OCI-LY3 (cell line): ENCODE data around the gene TGFB3.

Experiments
- H2AFZ ChIP-seq: fragments of 200-600, 300-600 bp; shearing (Covaris generic); 2 replicates; pipeline ENCODE4 v1.6.0; 2014; ENCODE audit warnings: antibody characterized with exemption, low read depth, low read length
- H3K27ac ChIP-seq: fragments of 200-600, 300-600 bp; sonication (generic); 2 replicates; pipeline ENCODE4 v1.5.1; 2014; ENCODE audit warnings: mild to moderate bottlenecking, low read length, moderate library complexity, mixed read lengths
- H3K27me3 ChIP-seq: fragments of 200-600, 300-600 bp; sonication (generic); 2 replicates; pipeline ENCODE4 v1.6.1; 2014; ENCODE audit warnings: low read depth, low read length, mixed read lengths
- H3K36me3 ChIP-seq: fragments of 200-600, 300-600 bp; sonication (generic); replicated peaks from 2 replicates; pipeline ENCODE3; 2014; ENCODE audit warnings: low read depth, low read length, mixed read lengths
- H3K4me1 ChIP-seq: fragments of 300-600, 200-600 bp; sonication (generic); 2 replicates; pipeline ENCODE4 v1.6.1; 2014; ENCODE audit warnings: low read length, mixed read lengths
- H3K4me2 ChIP-seq: fragments of 200-600, 300-600 bp; sonication (generic); 2 replicates; pipeline ENCODE4 v1.6.1; 2014; ENCODE audit warnings: low read length, mixed read lengths
- H3K4me3 ChIP-seq: fragments of 300-600, 200-600 bp; sonication (generic); 2 replicates; pipeline ENCODE4 v1.5.1; 2014; ENCODE audit warnings: antibody characterized with exemption, mild to moderate bottlenecking, low read length, moderate library complexity
- H3K79me2 ChIP-seq: fragments of 300-600, 200-600 bp; shearing (Covaris generic); 2 replicates; pipeline ENCODE4 v1.6.1; 2014; ENCODE audit warnings: mild to moderate bottlenecking, low read length, mixed read lengths
- H3K9ac ChIP-seq: fragments of 300-600, 200-600 bp; shearing (Covaris generic); 2 replicates; pipeline ENCODE4 v1.6.0; 2014; ENCODE audit warnings: mild to moderate bottlenecking, low read length, moderate library complexity
- H3K9me3 ChIP-seq: fragments of 200-600, 300-600 bp; shearing (Covaris generic); 2 replicates; pipeline ENCODE4 v1.6.1; 2014; ENCODE audit warnings: low read length, mixed read lengths; ENCODE audit not compliant: insufficient read depth
- H4K20me1 ChIP-seq: fragments of 200-600, 300-600 bp; sonication (generic); 2 replicates; pipeline ENCODE4 v1.6.1; 2016; ENCODE audit warnings: low read length, mixed read lengths; ENCODE audit not compliant: insufficient read depth
- EZH2phosphoT487 ChIP-seq: fragments of 200-600 bp; shearing (Covaris generic); IDR thresholded peaks from 2 replicates; pipeline ENCODE4 v1.6.1; 2018; ENCODE audit warnings: antibody characterized with exemption, mixed run types, low read depth
- TF ChIP-seq, protein P1 (sequence below): fragments of 200-600, 300-600 bp; sonication (generic); IDR thresholded peaks from 2 replicates; pipeline ENCODE4 v1.5.1; 2014; ENCODE audit warnings: antibody characterized with exemption, low read length, low read depth

TGFB3 gene

DNA sequence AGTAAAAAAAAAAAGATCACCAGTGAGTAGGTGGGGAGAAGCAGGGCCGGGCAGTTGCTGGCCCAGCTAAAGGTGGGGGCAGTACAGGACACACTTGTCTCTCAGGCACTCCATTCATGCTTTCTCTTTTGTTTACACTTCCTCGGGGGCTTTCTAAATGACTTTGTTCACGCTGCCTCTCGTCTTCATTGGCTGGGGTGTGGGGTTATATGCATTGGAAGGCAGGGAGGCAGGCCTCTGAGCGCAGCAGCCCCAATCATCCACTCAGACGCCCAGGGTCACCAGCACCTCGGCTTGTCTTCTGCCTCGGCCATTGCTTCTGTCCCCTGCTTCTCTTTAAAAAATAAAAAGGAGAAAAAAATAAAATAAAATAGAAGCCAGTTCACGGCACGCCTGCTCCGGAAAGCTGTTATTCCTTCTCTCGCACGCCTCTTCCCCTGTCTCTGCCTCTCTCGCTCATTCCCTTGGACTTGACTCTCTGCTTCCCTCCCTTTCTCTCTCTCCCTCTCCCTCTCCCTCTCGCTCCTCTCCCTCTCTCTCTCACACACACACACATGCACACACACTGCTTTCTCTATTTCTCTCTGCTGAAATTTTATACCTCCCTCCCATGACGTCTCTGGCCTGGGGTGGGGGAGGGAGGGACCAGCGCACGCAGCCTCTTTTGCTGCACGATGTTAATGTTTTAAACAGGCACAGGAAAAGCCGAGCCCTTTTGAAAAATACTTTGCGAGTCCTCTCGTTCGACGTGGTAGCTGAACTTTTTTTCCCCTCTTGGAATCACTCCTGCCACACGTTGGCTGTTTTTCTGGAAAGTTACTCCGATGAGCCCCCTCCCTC lies at the start of gene TGFB3:
TGFB3 (minus strand) TSS at position 570 of the 840 bp plus-strand sequence. CDS start 1,102 bp downstream, outside the sequence.
- no peaks in the 10 kb centered on the region for H4K20me1 ChIP-seq
- H2AFZ ChIP-seq: peak within 1 kb of the TSS; percentile 90
- peaks cover 17% of the 10 kb centered on the region; the same call in 1 of the 2 replicates for H3K4me1 ChIP-seq
- no peaks in the 10 kb centered on the region for H3K36me3 ChIP-seq
- peak within 1 kb of the TSS; percentile 76 for H3K9ac ChIP-seq
- H3K4me2 ChIP-seq: peak within 1 kb of the TSS; percentile 96
- TF ChIP-seq, protein P1, sequence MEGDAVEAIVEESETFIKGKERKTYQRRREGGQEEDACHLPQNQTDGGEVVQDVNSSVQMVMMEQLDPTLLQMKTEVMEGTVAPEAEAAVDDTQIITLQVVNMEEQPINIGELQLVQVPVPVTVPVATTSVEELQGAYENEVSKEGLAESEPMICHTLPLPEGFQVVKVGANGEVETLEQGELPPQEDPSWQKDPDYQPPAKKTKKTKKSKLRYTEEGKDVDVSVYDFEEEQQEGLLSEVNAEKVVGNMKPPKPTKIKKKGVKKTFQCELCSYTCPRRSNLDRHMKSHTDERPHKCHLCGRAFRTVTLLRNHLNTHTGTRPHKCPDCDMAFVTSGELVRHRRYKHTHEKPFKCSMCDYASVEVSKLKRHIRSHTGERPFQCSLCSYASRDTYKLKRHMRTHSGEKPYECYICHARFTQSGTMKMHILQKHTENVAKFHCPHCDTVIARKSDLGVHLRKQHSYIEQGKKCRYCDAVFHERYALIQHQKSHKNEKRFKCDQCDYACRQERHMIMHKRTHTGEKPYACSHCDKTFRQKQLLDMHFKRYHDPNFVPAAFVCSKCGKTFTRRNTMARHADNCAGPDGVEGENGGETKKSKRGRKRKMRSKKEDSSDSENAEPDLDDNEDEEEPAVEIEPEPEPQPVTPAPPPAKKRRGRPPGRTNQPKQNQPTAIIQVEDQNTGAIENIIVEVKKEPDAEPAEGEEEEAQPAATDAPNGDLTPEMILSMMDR: no peak
- TF ChIP-seq EZH2phosphoT487: no peak
- no peaks in the 10 kb centered on the region for H3K79me2 ChIP-seq
- no peak within 1 kb of the TSS for H3K27ac ChIP-seq
- H3K4me3 ChIP-seq: peak within 1 kb of the TSS; percentile 90
- no peaks in the 10 kb centered on the region for H3K9me3 ChIP-seq
- no peaks in the 10 kb centered on the region for H3K27me3 ChIP-seq

DNA sequence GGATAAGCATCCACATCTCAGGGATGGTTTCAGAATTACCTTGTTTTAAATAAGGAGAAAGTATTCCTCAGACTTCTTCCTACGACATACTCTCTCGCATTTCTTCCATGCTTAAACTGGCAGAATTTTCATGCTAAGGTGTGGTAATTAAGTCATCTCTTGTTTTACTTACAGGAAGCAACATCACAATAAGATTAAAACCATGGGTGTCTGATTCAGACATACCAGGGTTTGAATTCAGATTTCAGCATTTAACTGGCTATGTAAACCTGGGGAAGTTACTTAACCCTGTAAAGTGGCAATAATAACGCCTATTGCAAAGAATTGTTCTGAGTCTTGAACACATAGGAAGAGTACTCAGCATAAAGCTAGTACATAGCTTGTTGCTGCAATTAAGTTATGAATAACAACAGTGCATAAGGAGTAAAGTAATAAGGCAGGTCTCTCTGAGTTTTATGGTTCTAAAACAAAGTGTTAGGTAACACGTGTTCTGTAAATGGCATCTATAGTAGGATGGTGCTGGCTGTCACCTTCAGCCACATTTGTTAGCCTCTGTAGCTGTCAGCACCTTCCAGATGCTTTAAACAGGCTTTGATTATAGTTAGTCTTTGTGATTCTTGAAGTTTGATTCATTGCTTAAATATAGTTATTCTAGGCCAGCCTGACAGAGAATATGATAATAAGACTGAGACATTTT lies 42.6 kb upstream of the TGFB3 start:
- Histone ChIP-seq H3K9me3 (peaks cover 4% of the 10 kb centered on the region; the same call in 1 of the 2 replicates), H3K4me1 (peaks cover 12% of the 10 kb centered on the region), H3K9ac (no peak overlapping the region), H2AFZ (no peak overlapping the region), H3K4me2 (peak overlapping the region; percentile 15; the same call in 1 of the 2 replicates), H3K27ac (no peak overlapping the region), H3K27me3 (no peaks in the 10 kb centered on the region), H3K79me2 (no peaks in the 10 kb centered on the region), H3K36me3 (peaks cover 22% of the 10 kb centered on the region), H4K20me1 (no peaks in the 10 kb centered on the region), H3K4me3 (no peak overlapping the region)
- TF ChIP-seq, protein P1: no peak
- TF ChIP-seq EZH2phosphoT487: no peak

DNA sequence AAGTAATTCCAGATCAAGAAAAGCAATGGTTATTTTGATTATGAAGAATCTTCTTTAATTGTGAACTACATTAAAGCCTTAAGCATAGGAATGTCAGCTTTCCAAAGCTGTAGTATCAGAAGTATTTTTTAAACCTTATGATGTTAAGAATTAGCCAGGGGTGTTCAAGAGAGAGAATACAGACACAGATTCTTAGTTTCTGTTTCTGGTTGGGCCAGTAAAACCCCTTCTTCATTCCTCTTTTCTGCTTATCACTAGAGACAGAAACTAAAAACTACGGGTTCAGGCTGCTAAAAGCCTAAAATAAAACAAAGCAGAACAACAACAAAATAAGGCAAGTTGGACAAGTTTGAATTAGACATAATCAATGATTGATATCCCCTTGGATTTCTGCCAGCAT lies 42.0 kb upstream of the TGFB3 start:
- Histone ChIP-seq H4K20me1 (no peaks in the 10 kb centered on the region), H3K9me3 (peaks cover 10% of the 10 kb centered on the region; the same call in 1 of the 2 replicates), H3K27ac (no peak overlapping the region; the same call in 1 of the 2 replicates), H3K79me2 (no peaks in the 10 kb centered on the region), H3K4me1 (peaks cover 12% of the 10 kb centered on the region), H3K4me2 (peak overlapping the region; percentile 15; the same call in 1 of the 2 replicates), H3K9ac (no peak overlapping the region), H2AFZ (no peak overlapping the region), H3K36me3 (peaks cover 28% of the 10 kb centered on the region), H3K27me3 (no peaks in the 10 kb centered on the region), H3K4me3 (no peak overlapping the region)
- TF ChIP-seq, protein P1: no peak
- no peak for TF ChIP-seq EZH2phosphoT487

- no peaks in the 10 kb centered on the region for H3K27me3 ChIP-seq
- no peak for TF ChIP-seq EZH2phosphoT487
- TF ChIP-seq, protein P1: no peak
- H3K4me2 ChIP-seq: no peak overlapping the region
- H2AFZ ChIP-seq: no peak overlapping the region
- H3K79me2 ChIP-seq: no peaks in the 10 kb centered on the region
- H4K20me1 ChIP-seq: no peaks in the 10 kb centered on the region
- H3K9me3 ChIP-seq: peaks cover 13% of the 10 kb centered on the region; the same call in 1 of the 2 replicates
- H3K9ac ChIP-seq: no peak overlapping the region
- H3K4me1 ChIP-seq: peaks cover 12% of the 10 kb centered on the region
- H3K27ac ChIP-seq: no peak overlapping the region
- H3K36me3 ChIP-seq: peaks cover 30% of the 10 kb centered on the region
- H3K4me3 ChIP-seq: no peak overlapping the region
Measured at GRCh38 chr14:76022991-76023390, 41.2 kb upstream of the TGFB3 start.
